ENCODE measurements around the gene PDE1C.
A peak's percentile ranks its signal among the peaks of the same experiment; 100 is the strongest.
"Not testable (repeated sequence)": the region's sequence is repeated elsewhere in the genome, so short reads cannot be mapped to it uniquely, and the experiment has no call there.

The PDE1C gene

DNA sequence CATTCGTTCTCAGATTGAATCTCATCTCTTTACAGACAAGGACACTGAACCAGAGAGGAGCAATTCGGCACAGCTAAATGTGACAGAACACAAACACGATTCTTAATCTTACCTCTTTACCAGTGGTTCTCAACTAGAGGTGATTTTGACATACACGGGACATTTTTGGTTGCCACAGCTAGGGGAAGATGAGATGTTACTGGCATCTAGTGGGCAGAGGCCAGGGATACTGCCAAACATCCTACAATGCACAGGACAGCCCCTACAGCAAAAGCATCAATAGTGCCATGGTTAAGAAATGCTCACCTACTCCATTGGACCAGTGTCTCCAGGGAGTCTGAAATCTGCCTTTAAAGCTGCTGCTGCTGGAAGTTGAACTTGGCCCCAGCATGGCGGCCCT lies 27.3 kb downstream of the PDE1C start:
- DNase-seq, result no peak

DNA sequence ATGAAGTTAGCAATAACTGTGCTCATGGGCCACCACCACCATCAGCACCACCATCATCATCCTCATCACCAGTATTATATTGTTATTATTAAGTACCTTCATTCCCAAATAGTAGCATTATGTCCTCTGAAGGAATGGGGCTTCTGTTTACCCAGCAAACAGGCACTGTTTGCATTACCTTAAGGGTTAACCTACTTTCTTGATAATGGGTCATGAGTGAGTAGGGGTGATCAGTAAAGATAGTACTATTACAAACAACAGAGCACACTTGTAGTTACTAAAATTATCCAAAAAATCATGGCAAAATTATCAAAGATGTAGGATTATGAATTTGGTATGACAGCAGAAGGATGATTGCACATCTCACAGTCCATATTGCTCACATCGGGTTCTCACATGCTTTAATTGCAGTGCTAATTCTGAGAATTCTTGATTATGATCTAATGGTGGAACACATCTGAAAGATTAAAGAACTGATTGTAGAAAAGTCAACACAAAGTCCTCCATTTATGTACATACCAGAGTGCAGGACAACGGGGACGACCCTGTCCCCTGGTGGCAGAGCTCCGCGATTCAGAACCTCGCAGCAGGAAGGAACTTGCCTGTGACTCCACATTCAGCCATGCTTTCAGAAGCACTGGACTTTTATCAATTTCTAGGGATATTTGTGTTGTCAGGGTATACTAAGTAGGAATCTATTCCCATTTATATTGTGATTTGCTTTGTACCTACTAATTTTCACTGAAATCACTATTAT lies 31.0 kb downstream of the PDE1C start:
- no peak for DNase-seq

DNA sequence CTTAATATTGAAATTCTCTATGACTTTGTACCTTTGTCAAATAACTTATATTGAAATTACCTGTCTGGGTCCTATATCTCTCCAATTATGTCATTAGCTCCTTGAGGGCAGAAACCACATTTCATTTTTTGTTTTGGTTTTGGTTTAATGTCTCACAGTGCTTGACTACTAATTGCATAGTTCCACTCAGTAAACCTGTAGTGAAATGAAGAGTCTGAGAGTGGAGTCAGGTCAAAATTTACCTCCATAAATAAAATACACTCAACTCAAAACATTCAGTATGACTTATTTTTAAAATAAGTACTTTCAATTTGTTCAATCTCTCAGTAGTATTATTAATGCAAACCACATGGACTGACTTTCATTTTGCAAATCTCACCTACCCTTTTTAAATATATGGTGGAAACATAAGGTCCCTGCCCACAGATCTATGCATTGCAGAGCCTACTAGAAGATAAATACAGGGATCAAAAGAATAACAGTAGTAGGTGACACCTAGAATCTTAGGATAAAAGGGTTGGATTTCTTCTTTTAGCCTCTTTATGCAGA lies 32.5 kb downstream of the PDE1C start:
- no peak for DNase-seq

DNA sequence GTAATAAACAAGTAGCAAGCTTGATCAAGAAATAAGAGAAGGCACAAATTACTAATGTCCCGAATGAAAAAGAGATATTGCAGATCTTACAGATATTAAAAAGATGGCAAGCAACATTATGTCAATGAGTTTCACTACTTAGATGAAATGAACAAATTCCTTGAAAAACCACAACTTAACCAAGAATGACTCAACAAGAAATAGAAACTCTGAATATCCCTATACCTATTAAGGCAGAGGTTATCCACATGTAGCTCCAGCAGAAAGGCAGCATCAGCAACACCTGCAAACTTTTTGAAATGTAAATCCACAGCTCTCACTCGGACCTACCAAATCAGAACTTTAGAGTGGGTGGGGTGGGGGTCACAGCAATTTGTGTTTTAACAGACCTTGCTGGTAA lies 33.6 kb downstream of the PDE1C start:
- no peak for DNase-seq

DNA sequence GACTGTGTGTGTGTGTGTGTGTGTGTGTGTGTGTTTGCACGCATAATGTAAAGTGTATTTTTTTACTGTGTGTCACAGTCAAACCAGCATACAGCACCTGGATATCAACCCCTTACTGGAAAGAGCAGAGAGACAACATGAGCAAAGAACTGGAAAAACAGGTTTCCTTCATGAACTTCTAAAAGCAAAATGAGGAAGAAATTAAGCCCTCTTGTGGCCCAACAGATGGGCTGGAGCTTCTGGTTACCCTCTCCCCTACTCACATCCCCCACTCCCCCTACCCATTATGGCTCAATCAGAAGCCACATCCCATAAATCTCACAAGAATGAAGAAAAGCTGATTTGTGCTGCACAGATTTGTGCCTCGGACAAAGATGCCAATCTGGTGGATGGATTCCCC lies 36.2 kb downstream of the PDE1C start:
- no peak for DNase-seq

DNA sequence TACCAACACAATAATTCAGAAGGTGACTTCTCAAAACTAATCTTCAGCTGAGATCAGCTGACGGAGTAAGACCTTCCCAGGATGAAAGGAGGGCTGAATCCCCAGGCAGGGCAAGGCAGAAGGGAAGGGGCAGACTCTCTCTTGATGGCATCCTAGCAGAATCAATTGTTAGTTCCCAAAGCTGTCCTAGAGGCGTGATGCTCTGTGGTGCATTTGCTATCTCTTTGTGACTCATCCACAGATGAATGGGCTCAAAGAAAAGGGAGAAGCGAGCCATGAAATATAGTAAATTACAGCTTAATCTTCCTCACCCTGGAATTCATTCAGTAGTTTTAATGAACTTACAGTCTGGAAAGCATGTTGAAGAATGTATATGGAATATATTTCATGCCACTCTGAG lies 37.2 kb downstream of the PDE1C start:
- DNase-seq, result no peak

DNA sequence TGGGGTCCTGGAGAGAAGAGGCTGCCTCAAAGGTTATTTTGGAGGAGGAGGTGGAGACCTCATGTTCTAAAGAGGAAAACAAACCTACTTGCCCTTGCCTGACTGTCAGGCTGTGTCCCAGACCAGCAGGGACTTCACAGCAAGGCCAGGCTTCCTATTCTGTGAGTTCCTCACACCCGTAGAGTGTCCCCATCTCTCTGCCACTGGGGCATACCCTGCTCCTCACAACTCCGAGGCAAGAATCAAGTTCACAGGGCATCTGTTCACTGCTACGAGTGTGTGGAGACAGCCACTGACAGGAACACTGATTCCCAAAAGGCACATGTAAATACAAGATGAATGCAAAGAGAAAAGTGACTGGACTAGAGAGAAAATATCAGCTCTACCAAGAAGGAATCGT lies 38.0 kb downstream of the PDE1C start:
- DNase-seq, result no peak

DNA sequence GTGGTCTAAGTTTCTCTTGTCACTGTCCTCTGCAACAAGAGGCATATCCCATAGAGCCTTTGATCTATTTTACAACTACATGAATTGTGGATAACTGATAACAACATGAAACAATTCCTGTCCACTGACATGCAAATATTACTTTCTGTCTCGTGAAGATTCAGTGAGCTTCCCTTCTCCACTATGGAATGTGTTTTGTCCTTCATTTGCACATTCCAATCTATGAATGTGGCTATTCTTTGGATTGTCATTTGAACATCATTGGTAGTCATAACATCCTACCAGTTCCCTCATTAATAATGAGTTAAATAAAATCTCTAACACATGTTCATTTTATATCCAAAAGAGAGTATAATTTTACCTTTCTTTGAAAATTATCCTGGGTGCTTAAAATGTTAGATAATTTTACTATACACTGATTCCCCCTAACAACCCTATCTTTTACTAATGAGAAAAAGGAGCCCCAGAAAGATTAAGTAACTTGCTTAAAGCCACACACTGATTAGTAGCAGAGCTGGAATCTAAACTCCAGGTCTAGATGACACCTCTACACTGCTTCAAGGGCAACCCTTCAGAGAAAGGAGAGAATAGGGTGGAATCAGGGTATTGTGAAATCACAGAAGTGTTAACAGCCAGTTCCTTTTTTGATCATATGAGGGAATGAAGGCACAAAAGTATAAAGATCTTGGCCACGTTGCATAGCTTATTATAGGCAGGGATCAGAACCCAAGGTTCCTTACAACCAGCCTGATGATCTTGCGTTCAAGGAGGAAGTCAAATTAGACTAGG lies 39.1 kb downstream of the PDE1C start:
- no peak for DNase-seq

DNA sequence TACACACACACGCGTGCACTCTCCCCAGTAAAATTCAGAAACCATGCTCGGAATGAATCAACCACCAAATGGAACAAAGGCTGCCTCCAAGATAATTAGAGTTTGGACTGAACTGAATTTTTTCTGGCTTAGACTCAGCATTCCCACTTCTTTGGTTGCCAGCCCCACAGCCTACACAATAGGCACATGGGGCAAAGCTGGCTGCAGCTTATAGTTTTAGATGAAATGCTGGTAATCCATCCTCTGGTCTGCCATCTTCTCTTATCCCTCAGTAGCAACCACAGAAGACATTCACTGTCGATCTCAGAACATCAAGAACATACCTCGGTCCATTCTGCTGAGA lies 44.2 kb downstream of the PDE1C start:
- DNase-seq, result no peak

DNA sequence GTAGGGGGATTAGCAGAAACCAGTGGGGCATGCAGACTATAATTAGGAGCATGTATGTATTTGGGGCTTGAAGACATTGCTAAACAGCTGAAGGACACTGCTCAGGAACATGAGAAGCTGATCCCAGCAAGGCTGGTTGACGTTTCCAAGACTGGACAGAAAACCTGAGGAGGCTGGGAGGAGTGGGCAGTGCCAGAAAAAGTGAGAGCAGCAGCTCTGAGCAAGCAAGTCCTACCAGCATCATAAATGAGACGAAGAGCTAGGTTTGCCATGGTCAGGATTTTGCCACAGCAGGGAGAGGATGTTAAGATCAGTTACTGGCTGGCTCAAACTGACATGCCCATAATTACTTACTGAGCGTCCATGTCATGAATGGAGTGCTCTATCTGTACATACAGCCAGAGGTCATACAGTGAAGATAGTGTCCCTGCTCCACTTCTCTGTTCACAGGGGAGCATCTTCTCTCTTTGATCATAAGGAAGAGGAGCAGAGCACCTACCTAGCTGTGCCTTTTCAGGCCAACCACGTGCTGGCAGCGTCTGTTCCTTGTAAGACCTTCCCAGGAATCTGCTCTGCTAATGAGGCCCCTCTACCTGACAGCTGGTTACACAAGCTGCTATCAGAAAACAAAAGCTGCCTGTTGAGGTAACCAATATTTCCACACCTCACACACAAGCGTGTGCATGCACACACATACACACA lies 44.7 kb downstream of the PDE1C start:
- peak; percentile 25 for DNase-seq

DNA sequence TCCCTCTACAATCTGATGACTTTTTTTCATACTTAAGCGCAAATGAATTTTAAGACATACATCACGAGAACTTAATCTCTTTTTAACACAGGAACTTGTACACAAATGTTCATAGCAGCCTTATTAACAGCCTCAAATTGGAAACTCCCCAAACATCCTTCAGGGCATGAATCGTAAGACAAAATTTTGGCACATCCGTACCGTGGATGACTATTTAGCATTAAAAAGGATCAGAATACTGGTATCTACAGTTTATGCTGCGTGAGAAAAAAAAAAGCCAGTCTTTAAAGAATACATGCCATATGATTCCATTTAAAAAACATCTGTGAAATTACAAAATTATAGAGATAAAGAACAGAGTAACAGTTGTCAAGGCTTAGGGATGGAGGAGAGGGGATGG lies 46.8 kb downstream of the PDE1C start:
- DNase-seq, result no peak

DNA sequence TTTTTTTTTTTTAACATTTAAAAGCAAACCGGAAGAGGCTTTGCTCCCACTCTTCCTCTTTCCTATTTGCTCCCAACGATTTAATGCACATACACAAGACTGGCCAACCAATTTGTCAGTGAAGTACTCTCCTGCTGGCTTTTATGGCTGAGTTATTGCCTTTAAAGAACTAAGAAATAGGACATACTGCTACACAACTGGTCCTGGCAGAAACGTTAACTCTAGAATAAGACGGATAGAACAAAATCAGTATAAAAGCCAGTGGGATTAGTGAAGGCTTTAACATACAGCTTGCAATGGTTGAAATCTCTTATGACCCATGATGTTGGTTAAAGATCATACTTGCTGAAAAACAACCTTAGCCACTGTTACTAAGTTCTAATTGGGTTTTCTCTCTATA lies 47.2 kb downstream of the PDE1C start:
- no peak for DNase-seq

DNA sequence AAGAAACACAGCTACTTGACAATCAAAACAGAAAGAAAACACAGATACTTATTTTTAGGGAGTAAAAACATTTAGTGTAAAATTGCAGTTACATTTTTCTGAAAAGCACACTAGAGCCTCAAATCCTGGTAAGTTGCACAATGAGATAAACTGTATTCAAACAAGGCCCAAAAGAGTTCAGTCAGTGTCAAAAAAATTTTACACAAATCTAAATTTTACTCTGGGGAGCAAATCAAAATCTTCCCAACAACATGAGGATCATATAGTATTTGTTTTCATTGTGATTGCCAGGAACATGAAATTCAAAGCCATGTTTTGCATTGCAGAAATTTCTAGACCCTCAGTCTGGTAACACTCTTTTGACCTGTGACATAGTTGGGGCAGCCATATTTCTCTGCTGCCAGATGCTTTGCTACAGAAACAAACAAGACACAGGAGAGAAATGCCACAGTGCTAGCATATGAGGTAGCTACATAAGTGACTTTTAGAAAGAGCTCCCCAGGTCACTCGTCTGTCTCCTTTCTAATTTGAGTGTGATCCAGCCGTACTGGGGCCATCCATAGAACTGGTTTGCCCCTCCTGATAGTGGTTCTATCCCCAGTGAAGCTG lies 49.6 kb downstream of the PDE1C start:
- DNase-seq, result no peak

DNA sequence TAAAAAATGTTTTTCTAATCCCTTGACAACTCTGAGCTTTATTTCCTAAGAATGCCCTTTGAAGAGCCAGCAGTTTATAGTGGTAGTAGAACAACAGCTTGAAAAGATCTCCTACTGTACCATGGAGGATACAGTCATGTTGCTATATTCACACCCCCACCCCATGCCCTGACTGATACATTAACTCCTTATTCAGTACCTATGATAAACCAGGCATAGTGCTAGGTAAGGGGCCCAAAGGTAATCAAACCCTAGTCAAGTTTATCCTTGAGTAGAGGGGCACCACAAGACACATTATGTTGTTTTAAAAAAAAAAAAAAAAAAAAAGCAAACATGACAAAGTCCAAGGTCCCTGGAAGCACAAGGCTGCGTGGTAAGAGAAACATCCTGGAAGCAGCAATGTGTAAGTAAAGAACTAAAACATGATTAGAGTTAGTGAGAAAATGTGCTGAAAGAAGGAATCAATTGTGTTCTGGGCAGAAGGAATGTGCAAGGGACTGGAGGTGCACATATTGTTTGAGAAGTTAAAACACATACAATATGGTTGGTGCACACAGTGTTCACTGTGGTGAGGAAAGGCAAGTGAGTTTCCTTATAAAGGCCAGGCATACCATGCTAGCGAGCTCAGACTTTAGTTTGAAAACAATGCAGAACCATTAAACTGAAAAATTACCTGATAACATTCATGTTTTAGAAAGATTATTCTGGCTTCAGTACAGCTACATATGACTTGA lies 51.2 kb downstream of the PDE1C start:
- no peak for DNase-seq

DNA sequence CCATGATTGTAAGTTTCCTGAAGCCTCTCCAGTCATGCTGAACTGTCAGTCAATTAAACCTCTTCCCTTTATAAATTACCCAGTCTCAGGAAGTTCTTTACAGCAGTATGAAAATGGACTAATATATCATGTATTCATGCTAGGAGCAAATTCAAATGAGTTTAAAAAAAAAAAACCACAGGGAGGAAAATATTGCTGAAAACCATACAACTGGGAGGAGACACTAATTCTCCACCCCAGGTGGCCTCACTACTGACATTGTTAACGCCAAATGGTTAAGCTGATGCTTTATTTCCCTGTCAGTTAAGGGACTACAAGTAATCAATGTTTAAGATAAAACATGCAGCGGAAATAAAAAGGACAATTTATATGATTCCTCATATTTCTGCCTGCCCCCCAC lies 55.1 kb downstream of the PDE1C start:
- no peak for DNase-seq

DNA sequence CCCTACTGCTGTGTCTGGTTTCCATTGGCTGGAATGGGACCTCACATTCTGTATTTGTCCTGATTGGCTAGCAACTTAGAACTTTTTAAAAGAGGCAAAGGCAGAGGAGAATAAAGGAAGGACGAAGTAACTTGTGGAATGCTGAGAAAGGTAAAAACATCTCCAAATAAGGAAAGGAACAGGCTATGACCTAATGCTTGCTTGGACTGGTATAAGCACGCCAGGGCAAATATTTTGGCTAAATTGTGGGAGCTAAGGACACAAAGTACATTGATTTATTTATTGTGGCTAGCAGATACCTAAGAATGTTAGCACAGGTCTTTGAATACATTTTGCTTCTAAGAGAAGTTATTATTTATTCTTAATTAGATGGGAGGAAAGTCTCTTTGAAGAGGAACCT lies 56.7 kb downstream of the PDE1C start:
- DNase-seq, result not testable (repeated sequence)

DNA sequence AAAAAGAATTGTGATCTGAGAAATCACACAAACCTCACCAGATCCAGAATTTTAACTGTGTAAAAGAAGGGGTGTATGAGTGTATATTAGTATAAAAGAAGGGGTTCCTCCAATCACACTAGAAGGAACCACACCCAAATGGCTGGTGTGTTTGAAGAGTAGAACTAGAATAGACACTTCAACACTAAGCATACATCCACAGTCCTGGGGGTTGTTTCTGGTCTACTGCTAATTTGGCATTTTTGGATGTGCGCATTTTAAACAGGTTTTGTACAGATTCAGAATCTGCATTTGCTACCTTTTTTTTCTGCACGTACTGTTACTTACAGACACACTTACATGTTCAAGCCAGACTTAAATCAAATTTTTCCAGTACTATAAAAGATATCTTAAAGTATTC lies 64.6 kb downstream of the PDE1C start:
- no peak for DNase-seq

DNA sequence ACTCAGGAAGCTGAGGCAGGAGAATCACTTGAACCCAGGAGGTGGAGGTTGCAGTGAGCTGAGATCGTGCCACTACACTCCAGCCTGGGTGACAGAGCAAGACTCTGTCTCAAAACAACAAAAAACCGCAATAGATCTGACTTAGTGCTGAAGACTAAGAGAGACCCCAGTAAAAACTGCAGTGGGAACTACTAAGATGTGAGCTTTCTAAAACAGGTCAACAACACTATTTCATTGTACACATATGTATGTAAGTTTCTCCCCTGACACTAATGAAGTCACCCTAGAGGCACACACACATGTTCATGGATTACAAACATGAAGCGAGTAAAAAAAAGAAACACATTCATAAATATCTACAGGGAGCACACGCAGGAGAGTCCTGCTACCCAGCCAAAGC lies 68.3 kb downstream of the PDE1C start:
- no peak for DNase-seq

DNA sequence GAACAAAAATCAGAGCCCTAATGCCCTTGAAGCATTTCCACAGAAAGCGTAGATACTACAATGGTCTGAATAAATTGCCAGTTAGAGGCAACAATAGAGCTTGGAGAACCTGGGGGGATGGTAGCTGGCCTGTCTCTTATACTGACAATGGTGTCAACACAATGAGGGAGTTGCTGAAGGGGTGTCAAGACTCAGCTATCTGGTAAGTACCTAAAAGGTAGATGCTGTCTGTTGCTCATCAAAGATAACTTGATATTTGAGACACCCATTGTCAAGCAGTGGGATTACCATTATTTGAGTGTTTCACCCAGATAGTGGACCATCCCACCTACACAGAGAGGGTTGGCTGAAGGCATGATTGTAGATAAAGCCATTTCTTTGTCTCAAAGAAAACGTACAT lies 72.8 kb downstream of the PDE1C start:
- no peak for DNase-seq

DNA sequence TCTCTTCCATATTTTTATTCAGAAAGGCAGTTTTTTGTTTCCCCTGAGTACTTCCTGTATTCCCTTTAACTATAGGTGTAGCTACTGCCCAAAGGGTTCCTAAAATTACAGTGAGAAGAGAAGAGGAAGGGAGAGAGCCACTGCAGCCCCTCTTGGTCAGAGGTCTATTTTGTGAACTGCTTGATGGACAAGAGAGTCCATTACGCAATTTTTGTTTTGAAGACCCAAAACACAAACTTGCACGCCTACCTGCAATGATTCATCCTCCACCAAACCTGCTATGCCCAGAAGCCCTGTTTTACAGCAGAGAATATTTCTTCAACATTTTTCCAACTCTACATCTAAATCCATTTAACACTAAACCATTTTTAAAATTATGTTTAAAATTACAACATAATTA lies 75.1 kb downstream of the PDE1C start:
- no peak for DNase-seq

DNA sequence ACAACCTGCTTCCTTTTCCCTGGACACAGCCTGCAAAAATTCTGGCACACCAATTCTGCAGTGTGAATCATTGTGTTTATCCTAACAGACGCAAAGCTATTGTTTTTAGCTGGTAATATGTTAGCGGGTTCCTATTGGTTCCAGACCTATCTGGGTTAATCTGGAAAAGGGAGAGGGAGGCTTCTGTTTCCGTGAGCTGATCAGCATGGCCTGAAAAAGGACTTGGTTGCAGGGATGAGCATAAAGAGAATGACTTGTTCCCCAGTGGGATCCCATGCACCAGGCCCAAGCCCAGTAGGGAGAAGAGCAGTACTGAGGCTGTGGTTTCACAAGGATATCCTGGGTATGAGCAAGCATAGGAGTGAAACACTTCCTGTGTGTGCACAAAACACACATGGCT lies 78.4 kb downstream of the PDE1C start:
- DNase-seq, result no peak

DNA sequence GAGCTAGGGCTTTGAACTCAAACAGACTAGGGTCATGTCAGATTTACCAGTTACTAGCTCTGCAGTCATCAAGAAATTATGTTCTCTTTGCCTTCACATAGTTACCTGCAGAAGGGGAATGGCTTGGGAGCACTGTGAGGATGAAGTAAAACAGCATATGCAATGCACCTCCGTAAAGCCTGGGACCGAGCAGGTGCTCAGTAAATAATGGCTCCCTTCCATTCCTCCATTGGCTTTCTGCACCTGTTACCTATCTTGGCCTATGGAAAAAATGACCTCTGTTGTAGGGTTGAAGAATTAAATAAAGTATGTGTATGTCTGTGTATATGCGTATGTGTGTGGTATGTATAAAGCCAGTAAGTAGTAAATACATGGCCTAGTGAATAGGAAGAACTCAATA lies 78.8 kb downstream of the PDE1C start:
- DNase-seq, result no peak
